LNCAP (cell line): Measurements from ENCODE around the gene TMEM44.

Experiments used
- CTCF ChIP-seq: fragments of 450-650 bp; IDR thresholded peaks from 2 replicates; pipeline ENCODE4 v1.5.1; 2017; ENCODE audit warnings: mild to moderate bottlenecking

TMEM44 gene

GRCh38 chr3:194606941-194607340, 26.3 kb downstream of the TMEM44 start:
- TF ChIP-seq CTCF: no peak

- TF ChIP-seq CTCF: no peak
These were observed 27.1 kb downstream of the TMEM44 start for GRCh38 chr3:194606163-194606562.

GRCh38 chr3:194604837-194605236, 28.4 kb downstream of the TMEM44 start:
- peak; percentile 9; the same call in 1 of the 2 replicates for TF ChIP-seq CTCF

GRCh38 chr3:194604126-194604525, 29.1 kb downstream of the TMEM44 start:
- no peak for TF ChIP-seq CTCF

GRCh38 chr3:194602669-194603171, 30.5 kb downstream of the TMEM44 start:
- no peak for TF ChIP-seq CTCF

- no peak for TF ChIP-seq CTCF
These were observed 34.3 kb downstream of the TMEM44 start for GRCh38 chr3:194598771-194599557.

- TF ChIP-seq CTCF: no peak
These were observed 36.3 kb downstream of the TMEM44 start for GRCh38 chr3:194596906-194597305.
